K562 (cell line): ENCODE data around the gene MAML1. TPM values are rescaled to one million over a fixed set of nuclear protein-coding genes. Genes with fewer than 3 reads are reported as not detected.

Source experiments
- CBFA2T3 ChIP-seq: fragments of 450-650 bp; IDR thresholded peaks from 2 replicates; pipeline ENCODE4 v1.6.1; 2017
- CC2D1A ChIP-seq: fragments of 450-650 bp; IDR thresholded peaks from 2 replicates; pipeline ENCODE4 v1.6.1; 2017; ENCODE audit warnings: mild to moderate bottlenecking
- CCAR2 ChIP-seq: fragments of 200-400 bp; formaldehyde crosslinking; IDR thresholded peaks from 2 replicates; pipeline ENCODE4 v1.6.1; 2017; ENCODE audit warnings: mild to moderate bottlenecking, low read depth, low read length
- EHMT2 ChIP-seq: fragments of 450-650 bp; IDR thresholded peaks from 2 replicates; pipeline ENCODE4 v1.6.1; 2018; ENCODE audit warnings: antibody characterized with exemption
- FUS ChIP-seq: fragments of 200-400 bp; formaldehyde crosslinking; optimal IDR thresholded peaks from 2 replicates; pipeline ENCODE3; 2017; ENCODE audit warnings: low read depth, low read length
- HDAC6 ChIP-seq: IDR thresholded peaks from 2 replicates; pipeline ENCODE4 v1.6.1; 2012; ENCODE audit warnings: low read depth, mild to moderate bottlenecking, control low read depth, inconsistent platforms, low read length, moderate library complexity
- NR2C2 ChIP-seq, 2 experiments: fragments of 200-800 bp in 1 of 2; sonication (Bioruptor generic) in 1 of 2; sonication (generic) in 1 of 2; formaldehyde crosslinking in 1 of 2; IDR thresholded peaks; 2 replicates each; pipeline versions ENCODE4 v1.6.1 to v1.8.0; 2016 to 2022; ENCODE audit warnings: mild to moderate bottlenecking in 1 of 2, missing compliant biosample characterization in 1 of 2, missing genetic modification characterization in 1 of 2, missing genetic modification reagents in 1 of 2
- PHF20 ChIP-seq: fragments of 450-650 bp; IDR thresholded peaks from 2 replicates; pipeline ENCODE4 v1.6.1; 2018; ENCODE audit not compliant: partially characterized antibody
- SMC3 ChIP-seq: conservative IDR thresholded peaks from 2 replicates; pipeline ENCODE4 v1.6.1; 2011; ENCODE audit warnings: low read depth, low read length, improper control_type of control experiment; ENCODE audit not compliant: insufficient read depth
- ZNF551 ChIP-seq: fragments of 250-450 bp; sonication (Bioruptor Pico); IDR thresholded peaks from 2 replicates; pipeline ENCODE4 v1.5.0; 2021; ENCODE audit warnings: mild to moderate bottlenecking, moderate library complexity
- polyA plus RNA-seq, 8 experiments: library from polyadenylated mRNA; depleted of rRNA in 4 of 8; stranded (reverse) in 5 of 8; unstranded in 3 of 8; fragments of >200 nt; fragmentation: Nextera tagmentation in 2 of 8; fragmentation: Illumina TruSeq in 1 of 8; extraction: Ambion mirVana in 2 of 8; extraction: Trizol in 1 of 8; gene quantifications; 2 replicates each; pipeline versions ENCODE4 v1.2.1 to v1.2.3, GENCODE V29; 2011 to 2014; ENCODE audit warnings: inconsistent platforms in 1 of 8, missing spikeins in 1 of 8
- total RNA-seq, 7 experiments: library from RNA; depleted of rRNA in 6 of 7; stranded (reverse); fragments of >200 nt in 6 of 7; fragmentation: Illumina TruSeq in 2 of 7; extraction: Trizol in 2 of 7; gene quantifications; 2 replicates each; pipeline versions ENCODE4 v1.2.1 to v1.2.3, GENCODE V29; 2011 to 2021; ENCODE audit warnings: low replicate concordance in 1 of 7
- TF ChIP-seq, protein P1 (sequence below): sonication (generic); formaldehyde crosslinking; IDR thresholded peaks from 2 replicates; pipeline ENCODE4 v1.9.0; 2022; ENCODE audit warnings: mild to moderate bottlenecking, missing genetic modification reagents
- TF ChIP-seq, protein P2 (sequence below): fragments of 450-650 bp; IDR thresholded peaks from 2 replicates; pipeline ENCODE4 v1.6.1; 2016; ENCODE audit warnings: mild to moderate bottlenecking, moderate library complexity
- TF ChIP-seq, protein P3 (sequence below): IDR thresholded peaks from 3 replicates; pipeline ENCODE4 v1.6.1; 2011; ENCODE audit warnings: borderline replicate concordance, mild to moderate bottlenecking; ENCODE audit not compliant: insufficient read length, insufficient read depth
- TF ChIP-seq, protein P4 (sequence below): IDR thresholded peaks from 2 replicates; pipeline ENCODE4 v1.6.1; 2011; ENCODE audit not compliant: insufficient read length; ENCODE audit errors: extremely low read depth

Gene MAML1
- total and polyA plus RNA-seq, 9 of the 15 experiments (the other 6 are each of a cell fraction or from before 2014, with no cell fraction given), result 0.32 to 18.4 (median 7.0) TPM

DNA sequence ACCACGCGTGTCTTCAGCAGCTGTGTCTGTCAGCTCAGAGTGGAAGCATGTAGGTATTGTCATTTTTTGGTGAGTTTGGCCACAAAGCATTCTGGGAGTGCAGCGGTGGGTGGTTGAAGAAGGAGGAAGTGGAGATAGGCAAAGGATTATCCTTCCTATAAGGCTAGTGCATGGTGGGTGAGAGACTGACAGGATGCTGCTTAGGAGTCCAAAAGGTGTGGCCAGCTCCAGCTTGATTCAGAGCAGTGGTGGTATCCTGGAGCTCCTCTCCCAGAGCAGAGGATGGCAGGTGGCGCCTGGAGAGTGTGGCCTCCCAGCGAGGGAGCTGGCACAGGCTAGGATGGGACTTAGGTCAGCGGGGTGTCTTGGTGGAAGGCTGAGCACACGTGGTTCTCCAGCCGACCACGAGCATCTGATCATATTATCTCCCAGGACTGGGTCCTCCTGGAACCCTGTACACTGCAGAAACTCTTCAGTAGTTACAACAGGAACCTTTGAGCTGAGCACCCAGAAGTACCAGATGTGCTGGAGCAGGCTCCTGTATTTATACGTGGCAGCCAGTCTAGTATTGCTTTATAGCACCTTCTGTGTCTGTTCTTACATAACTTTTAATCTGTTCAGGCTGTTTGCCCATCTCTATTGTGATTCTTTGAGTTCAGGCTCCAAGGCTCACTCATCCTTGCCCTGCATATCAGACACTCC, 29.6 kb downstream of the MAML1 start (continued):
- TF ChIP-seq, protein P1, sequence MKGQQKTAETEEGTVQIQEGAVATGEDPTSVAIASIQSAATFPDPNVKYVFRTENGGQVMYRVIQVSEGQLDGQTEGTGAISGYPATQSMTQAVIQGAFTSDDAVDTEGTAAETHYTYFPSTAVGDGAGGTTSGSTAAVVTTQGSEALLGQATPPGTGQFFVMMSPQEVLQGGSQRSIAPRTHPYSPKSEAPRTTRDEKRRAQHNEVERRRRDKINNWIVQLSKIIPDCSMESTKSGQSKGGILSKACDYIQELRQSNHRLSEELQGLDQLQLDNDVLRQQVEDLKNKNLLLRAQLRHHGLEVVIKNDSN, result no peak
- no peak for TF ChIP-seq HDAC6
- no peak for TF ChIP-seq NR2C2 (CRISPR knock-in tag; IDR thresholded peaks at IDR 0.05)
- TF ChIP-seq NR2C2 (tag; IDR thresholded peaks at IDR 0.05), result peak; percentile 2; the same call in 1 of the 2 replicates
- TF ChIP-seq FUS, result no peak
- TF ChIP-seq CBFA2T3, result no peak
- no peak for TF ChIP-seq SMC3
- no peak for TF ChIP-seq PHF20
- TF ChIP-seq EHMT2, result 0 out of 2 replicates have a peak, but pooled peaks have one; percentile 31
- no peak for TF ChIP-seq CC2D1A
- TF ChIP-seq ZNF551 (CRISPR knock-in tag), result no peak
- TF ChIP-seq, protein P2, sequence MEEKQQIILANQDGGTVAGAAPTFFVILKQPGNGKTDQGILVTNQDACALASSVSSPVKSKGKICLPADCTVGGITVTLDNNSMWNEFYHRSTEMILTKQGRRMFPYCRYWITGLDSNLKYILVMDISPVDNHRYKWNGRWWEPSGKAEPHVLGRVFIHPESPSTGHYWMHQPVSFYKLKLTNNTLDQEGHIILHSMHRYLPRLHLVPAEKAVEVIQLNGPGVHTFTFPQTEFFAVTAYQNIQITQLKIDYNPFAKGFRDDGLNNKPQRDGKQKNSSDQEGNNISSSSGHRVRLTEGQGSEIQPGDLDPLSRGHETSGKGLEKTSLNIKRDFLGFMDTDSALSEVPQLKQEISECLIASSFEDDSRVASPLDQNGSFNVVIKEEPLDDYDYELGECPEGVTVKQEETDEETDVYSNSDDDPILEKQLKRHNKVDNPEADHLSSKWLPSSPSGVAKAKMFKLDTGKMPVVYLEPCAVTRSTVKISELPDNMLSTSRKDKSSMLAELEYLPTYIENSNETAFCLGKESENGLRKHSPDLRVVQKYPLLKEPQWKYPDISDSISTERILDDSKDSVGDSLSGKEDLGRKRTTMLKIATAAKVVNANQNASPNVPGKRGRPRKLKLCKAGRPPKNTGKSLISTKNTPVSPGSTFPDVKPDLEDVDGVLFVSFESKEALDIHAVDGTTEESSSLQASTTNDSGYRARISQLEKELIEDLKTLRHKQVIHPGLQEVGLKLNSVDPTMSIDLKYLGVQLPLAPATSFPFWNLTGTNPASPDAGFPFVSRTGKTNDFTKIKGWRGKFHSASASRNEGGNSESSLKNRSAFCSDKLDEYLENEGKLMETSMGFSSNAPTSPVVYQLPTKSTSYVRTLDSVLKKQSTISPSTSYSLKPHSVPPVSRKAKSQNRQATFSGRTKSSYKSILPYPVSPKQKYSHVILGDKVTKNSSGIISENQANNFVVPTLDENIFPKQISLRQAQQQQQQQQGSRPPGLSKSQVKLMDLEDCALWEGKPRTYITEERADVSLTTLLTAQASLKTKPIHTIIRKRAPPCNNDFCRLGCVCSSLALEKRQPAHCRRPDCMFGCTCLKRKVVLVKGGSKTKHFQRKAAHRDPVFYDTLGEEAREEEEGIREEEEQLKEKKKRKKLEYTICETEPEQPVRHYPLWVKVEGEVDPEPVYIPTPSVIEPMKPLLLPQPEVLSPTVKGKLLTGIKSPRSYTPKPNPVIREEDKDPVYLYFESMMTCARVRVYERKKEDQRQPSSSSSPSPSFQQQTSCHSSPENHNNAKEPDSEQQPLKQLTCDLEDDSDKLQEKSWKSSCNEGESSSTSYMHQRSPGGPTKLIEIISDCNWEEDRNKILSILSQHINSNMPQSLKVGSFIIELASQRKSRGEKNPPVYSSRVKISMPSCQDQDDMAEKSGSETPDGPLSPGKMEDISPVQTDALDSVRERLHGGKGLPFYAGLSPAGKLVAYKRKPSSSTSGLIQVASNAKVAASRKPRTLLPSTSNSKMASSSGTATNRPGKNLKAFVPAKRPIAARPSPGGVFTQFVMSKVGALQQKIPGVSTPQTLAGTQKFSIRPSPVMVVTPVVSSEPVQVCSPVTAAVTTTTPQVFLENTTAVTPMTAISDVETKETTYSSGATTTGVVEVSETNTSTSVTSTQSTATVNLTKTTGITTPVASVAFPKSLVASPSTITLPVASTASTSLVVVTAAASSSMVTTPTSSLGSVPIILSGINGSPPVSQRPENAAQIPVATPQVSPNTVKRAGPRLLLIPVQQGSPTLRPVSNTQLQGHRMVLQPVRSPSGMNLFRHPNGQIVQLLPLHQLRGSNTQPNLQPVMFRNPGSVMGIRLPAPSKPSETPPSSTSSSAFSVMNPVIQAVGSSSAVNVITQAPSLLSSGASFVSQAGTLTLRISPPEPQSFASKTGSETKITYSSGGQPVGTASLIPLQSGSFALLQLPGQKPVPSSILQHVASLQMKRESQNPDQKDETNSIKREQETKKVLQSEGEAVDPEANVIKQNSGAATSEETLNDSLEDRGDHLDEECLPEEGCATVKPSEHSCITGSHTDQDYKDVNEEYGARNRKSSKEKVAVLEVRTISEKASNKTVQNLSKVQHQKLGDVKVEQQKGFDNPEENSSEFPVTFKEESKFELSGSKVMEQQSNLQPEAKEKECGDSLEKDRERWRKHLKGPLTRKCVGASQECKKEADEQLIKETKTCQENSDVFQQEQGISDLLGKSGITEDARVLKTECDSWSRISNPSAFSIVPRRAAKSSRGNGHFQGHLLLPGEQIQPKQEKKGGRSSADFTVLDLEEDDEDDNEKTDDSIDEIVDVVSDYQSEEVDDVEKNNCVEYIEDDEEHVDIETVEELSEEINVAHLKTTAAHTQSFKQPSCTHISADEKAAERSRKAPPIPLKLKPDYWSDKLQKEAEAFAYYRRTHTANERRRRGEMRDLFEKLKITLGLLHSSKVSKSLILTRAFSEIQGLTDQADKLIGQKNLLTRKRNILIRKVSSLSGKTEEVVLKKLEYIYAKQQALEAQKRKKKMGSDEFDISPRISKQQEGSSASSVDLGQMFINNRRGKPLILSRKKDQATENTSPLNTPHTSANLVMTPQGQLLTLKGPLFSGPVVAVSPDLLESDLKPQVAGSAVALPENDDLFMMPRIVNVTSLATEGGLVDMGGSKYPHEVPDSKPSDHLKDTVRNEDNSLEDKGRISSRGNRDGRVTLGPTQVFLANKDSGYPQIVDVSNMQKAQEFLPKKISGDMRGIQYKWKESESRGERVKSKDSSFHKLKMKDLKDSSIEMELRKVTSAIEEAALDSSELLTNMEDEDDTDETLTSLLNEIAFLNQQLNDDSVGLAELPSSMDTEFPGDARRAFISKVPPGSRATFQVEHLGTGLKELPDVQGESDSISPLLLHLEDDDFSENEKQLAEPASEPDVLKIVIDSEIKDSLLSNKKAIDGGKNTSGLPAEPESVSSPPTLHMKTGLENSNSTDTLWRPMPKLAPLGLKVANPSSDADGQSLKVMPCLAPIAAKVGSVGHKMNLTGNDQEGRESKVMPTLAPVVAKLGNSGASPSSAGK, result no peak
- no peak for TF ChIP-seq CCAR2
- TF ChIP-seq, protein P3, sequence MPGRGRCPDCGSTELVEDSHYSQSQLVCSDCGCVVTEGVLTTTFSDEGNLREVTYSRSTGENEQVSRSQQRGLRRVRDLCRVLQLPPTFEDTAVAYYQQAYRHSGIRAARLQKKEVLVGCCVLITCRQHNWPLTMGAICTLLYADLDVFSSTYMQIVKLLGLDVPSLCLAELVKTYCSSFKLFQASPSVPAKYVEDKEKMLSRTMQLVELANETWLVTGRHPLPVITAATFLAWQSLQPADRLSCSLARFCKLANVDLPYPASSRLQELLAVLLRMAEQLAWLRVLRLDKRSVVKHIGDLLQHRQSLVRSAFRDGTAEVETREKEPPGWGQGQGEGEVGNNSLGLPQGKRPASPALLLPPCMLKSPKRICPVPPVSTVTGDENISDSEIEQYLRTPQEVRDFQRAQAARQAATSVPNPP, result no peak
- TF ChIP-seq, protein P4, sequence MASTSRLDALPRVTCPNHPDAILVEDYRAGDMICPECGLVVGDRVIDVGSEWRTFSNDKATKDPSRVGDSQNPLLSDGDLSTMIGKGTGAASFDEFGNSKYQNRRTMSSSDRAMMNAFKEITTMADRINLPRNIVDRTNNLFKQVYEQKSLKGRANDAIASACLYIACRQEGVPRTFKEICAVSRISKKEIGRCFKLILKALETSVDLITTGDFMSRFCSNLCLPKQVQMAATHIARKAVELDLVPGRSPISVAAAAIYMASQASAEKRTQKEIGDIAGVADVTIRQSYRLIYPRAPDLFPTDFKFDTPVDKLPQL, result no peak
